Tibial nerve (tissue), 3 donors: Measurements from ENCODE around the gene MBIP.

Experiments
- CTCF ChIP-seq, 5 experiments: fragments of 200-600 bp in 3 of 5; fragments of 450-650 bp in 2 of 5; sonication (generic) in 3 of 5; IDR thresholded peaks; one replicate each; pipeline ENCODE4 v1.5.1; 2016 to 2019; ENCODE audit warnings: antibody characterized with exemption in 5 of 5, mild to moderate bottlenecking in 3 of 5, moderate library complexity in 2 of 5
- POLR2A ChIP-seq, 2 donors: fragments of 450-650 bp; IDR thresholded peaks; one replicate each; pipeline ENCODE4 v1.6.1; 2017; ENCODE audit warnings: antibody characterized with exemption in 2 of 2, mild to moderate bottlenecking in 2 of 2, moderate library complexity in 2 of 2

- no peak for TF ChIP-seq CTCF (IDR thresholded peaks at IDR 0.05)
- no peak for TF ChIP-seq POLR2A (IDR thresholded peaks at IDR 0.05)
Observed at GRCh38 chr14:36271939-36272907, 48.2 kb downstream of the MBIP start.
